SU-DHL-6 (cell line): Measurements from ENCODE around the gene ARHGAP4.

Experiments
- H2AFZ ChIP-seq: fragments of 200-600 bp; sonication (generic); 2 replicates; pipeline ENCODE4 v1.6.1; 2014; ENCODE audit warnings: low read depth, mild to moderate bottlenecking, moderate library complexity, mixed read lengths, antibody characterized with exemption, low read length; ENCODE audit not compliant: severe bottlenecking
- H3F3A ChIP-seq: fragments of 200-600 bp; shearing (Covaris generic); 2 replicates; pipeline ENCODE4 v1.6.0; 2016; ENCODE audit warnings: antibody characterized with exemption, mild to moderate bottlenecking; ENCODE audit not compliant: insufficient read depth
- H3K27ac ChIP-seq: fragments of 200-600 bp; sonication (generic); 2 replicates; pipeline ENCODE4 v1.5.1; 2016; ENCODE audit warnings: low read depth, mild to moderate bottlenecking, low read length, moderate library complexity, mixed read lengths
- H3K27me3 ChIP-seq: fragments of 200-600 bp; sonication (generic), shearing (Covaris generic); 2 replicates; pipeline ENCODE4 v1.6.0; 2014; ENCODE audit warnings: mild to moderate bottlenecking, low read length
- H3K36me3 ChIP-seq: fragments of 200-600 bp; sonication (generic); 2 replicates; pipeline ENCODE4 v1.6.1; 2014; ENCODE audit warnings: mild to moderate bottlenecking, low read length, mixed read lengths
- H3K4me2 ChIP-seq: fragments of 300-600, 200-600 bp; shearing (Covaris generic), sonication (generic); 2 replicates; pipeline ENCODE4 v1.6.0; 2014; ENCODE audit warnings: low read length, low read depth, mild to moderate bottlenecking; ENCODE audit not compliant: poor library complexity, severe bottlenecking
- H3K4me3 ChIP-seq: fragments of 200-600 bp; sonication (generic); 2 replicates; pipeline ENCODE4 v1.5.1; 2014; ENCODE audit warnings: antibody characterized with exemption, low read length, mild to moderate bottlenecking, mixed read lengths; ENCODE audit not compliant: insufficient read depth, poor library complexity, severe bottlenecking
- H3K79me2 ChIP-seq: fragments of 200-600 bp; sonication (generic); 2 replicates; pipeline ENCODE4 v1.6.1; 2014; ENCODE audit warnings: mild to moderate bottlenecking, low read length, moderate library complexity; ENCODE audit not compliant: insufficient read depth
- H3K9ac ChIP-seq: fragments of 200-600 bp; sonication (generic); 2 replicates; pipeline ENCODE4 v1.7.0; 2014; ENCODE audit warnings: mild to moderate bottlenecking, low read length
- H3K9me2 ChIP-seq: fragments of 200-600 bp; sonication (generic); replicated peaks from 2 replicates; pipeline ENCODE4 v1.6.1; 2014; ENCODE audit warnings: low read length; ENCODE audit not compliant: insufficient read depth
- H3K9me3 ChIP-seq: fragments of 200-600 bp; sonication (generic); 2 replicates; pipeline ENCODE4 v1.6.1; 2014; ENCODE audit warnings: low read length, mixed read lengths; ENCODE audit not compliant: insufficient read depth
- H4K20me1 ChIP-seq: fragments of 200-600 bp; sonication (generic); 2 replicates; pipeline ENCODE4 v1.6.1; 2014; ENCODE audit warnings: low read depth, mild to moderate bottlenecking, antibody characterized with exemption, low read length, moderate library complexity, mixed read lengths
- CTCF ChIP-seq: fragments of 200-600 bp; sonication (generic); IDR thresholded peaks from one replicate; pipeline ENCODE4 v1.5.1; 2017; ENCODE audit warnings: antibody characterized with exemption, mild to moderate bottlenecking, low read length, moderate library complexity; ENCODE audit not compliant: insufficient read depth, poor library complexity, severe bottlenecking
- EZH2phosphoT487 ChIP-seq: fragments of 200-600 bp; sonication (generic), shearing (Covaris generic); conservative IDR thresholded peaks from 2 replicates; pipeline ENCODE4 v1.6.1; 2018; ENCODE audit warnings: mild to moderate bottlenecking, antibody characterized with exemption, low read length, moderate library complexity, mixed read lengths

ARHGAP4 gene

GRCh38 chrX:153931151-153931550 lies 5.1 kb upstream of the ARHGAP4 start:
- no peak for TF ChIP-seq CTCF
- no peak for TF ChIP-seq EZH2phosphoT487
- H3K4me3 ChIP-seq = no peak overlapping the region
- peaks cover 17% of the 10 kb centered on the region for H3F3A ChIP-seq
- peaks cover 19% of the 10 kb centered on the region for H3K79me2 ChIP-seq
- H3K9me2 ChIP-seq = no peaks in the 10 kb centered on the region
- H3K27me3 ChIP-seq = no peaks in the 10 kb centered on the region
- no peaks in the 10 kb centered on the region for H3K9me3 ChIP-seq
- no peak overlapping the region for H3K4me2 ChIP-seq
- H3K9ac ChIP-seq = no peak overlapping the region
- no peak overlapping the region for H2AFZ ChIP-seq
- H3K36me3 ChIP-seq = no peaks in the 10 kb centered on the region
- no peak overlapping the region for H3K27ac ChIP-seq
- no peaks in the 10 kb centered on the region for H4K20me1 ChIP-seq

GRCh38 chrX:153930011-153930910 lies 4.2 kb upstream of the ARHGAP4 start:
- H3K27me3 ChIP-seq = no peaks in the 10 kb centered on the region
- peaks cover 22% of the 10 kb centered on the region for H3F3A ChIP-seq
- no peak overlapping the region for H3K9ac ChIP-seq
- H3K79me2 ChIP-seq = peaks cover 23% of the 10 kb centered on the region
- H3K4me3 ChIP-seq = no peak overlapping the region
- no peaks in the 10 kb centered on the region for H3K36me3 ChIP-seq
- no peak overlapping the region for H2AFZ ChIP-seq
- H3K27ac ChIP-seq = no peak overlapping the region
- H3K9me3 ChIP-seq = no peaks in the 10 kb centered on the region
- H3K9me2 ChIP-seq = no peaks in the 10 kb centered on the region
- H3K4me2 ChIP-seq = no peak overlapping the region
- H4K20me1 ChIP-seq = no peaks in the 10 kb centered on the region
- TF ChIP-seq CTCF (no peak), EZH2phosphoT487 (no peak)

GRCh38 chrX:153929576-153929975 lies 3.5 kb upstream of the ARHGAP4 start:
- Histone ChIP-seq H3K9ac (peak overlapping the region; percentile 43; the same call in 1 of the 2 replicates), H3K79me2 (peaks cover 29% of the 10 kb centered on the region), H3K4me2 (peak overlapping the region; percentile 67), H3F3A (peaks cover 22% of the 10 kb centered on the region), H3K27me3 (no peaks in the 10 kb centered on the region), H2AFZ (no peak overlapping the region), H3K27ac (peak overlapping the region; percentile 69), H3K9me2 (no peaks in the 10 kb centered on the region), H4K20me1 (no peaks in the 10 kb centered on the region), H3K4me3 (no peak overlapping the region), H3K36me3 (no peaks in the 10 kb centered on the region), H3K9me3 (no peaks in the 10 kb centered on the region)
- TF ChIP-seq CTCF (no peak), EZH2phosphoT487 (no peak)
